GM23338 (cell line): ENCODE data around the gene OR4K17. TPM values are rescaled to one million over a fixed set of nuclear protein-coding genes. Genes with fewer than 3 reads are reported as not detected.

Experiments used
- ATAC-seq: fragments of 200-7000 bp; cut with Tn5 transposase; 3 replicates; pipeline ENCODE4 v1.9.1; 2020
- DNase-seq: peaks from one replicate; pipeline ENCODE4 v3.0.0-alpha.2; 2015; ENCODE audit warnings: low spot score
- H2AFZ ChIP-seq: fragments of 200-600 bp; sonication (generic); 2 replicates; pipeline ENCODE4 v1.8.0; 2016; ENCODE audit warnings: antibody characterized with exemption, mild to moderate bottlenecking, moderate library complexity
- H3F3A ChIP-seq: fragments of 200-600 bp; sonication (generic); replicated peaks from 2 replicates; pipeline ENCODE4 v1.8.0; 2017; ENCODE audit warnings: antibody characterized with exemption, mixed run types, low read depth
- H3K27ac ChIP-seq: fragments of 200-600 bp; sonication (generic); 2 replicates; pipeline ENCODE4 v1.6.1; 2016; ENCODE audit warnings: low read depth
- H3K27me3 ChIP-seq: fragments of 200-600 bp; sonication (generic); 2 replicates; pipeline ENCODE4 v1.8.0; 2016; ENCODE audit warnings: mild to moderate bottlenecking, mixed run types, moderate library complexity; ENCODE audit not compliant: insufficient read depth
- H3K36me3 ChIP-seq: fragments of 200-600 bp; sonication (generic); 2 replicates; pipeline ENCODE4 v1.8.0; 2016; ENCODE audit warnings: mild to moderate bottlenecking; ENCODE audit not compliant: insufficient read depth
- H3K4me1 ChIP-seq: fragments of 200-600 bp; sonication (generic); 2 replicates; pipeline ENCODE4 v1.8.0; 2016; ENCODE audit warnings: mild to moderate bottlenecking, moderate library complexity; ENCODE audit not compliant: insufficient read depth
- H3K4me2 ChIP-seq: fragments of 200-600 bp; sonication (generic); 2 replicates; pipeline ENCODE4 v1.7.1; 2017; ENCODE audit warnings: mixed run types
- H3K4me3 ChIP-seq: fragments of 200-600 bp; sonication (generic); 2 replicates; pipeline ENCODE4 v1.6.1; 2016; ENCODE audit warnings: mixed run types
- H3K79me2 ChIP-seq: fragments of 200-600 bp; sonication (generic); replicated peaks from 2 replicates; pipeline ENCODE4 v1.8.0; 2017; ENCODE audit warnings: mild to moderate bottlenecking; ENCODE audit not compliant: insufficient read depth
- H3K9me2 ChIP-seq: fragments of 200-600 bp; sonication (generic); 2 replicates; pipeline ENCODE4 v1.8.0; 2017; ENCODE audit not compliant: insufficient read depth
- H4K20me1 ChIP-seq: fragments of 200-600 bp; sonication (generic); replicated peaks from 2 replicates; pipeline ENCODE4 v1.8.0; 2017; ENCODE audit warnings: mild to moderate bottlenecking; ENCODE audit not compliant: insufficient read depth
- H3K27ac Mint-ChIP-seq: 2 replicates; pipeline ENCODE4 v1.8.0; 2020; ENCODE audit warnings: inconsistent platforms, mild to moderate bottlenecking, moderate library complexity, mixed read lengths
- H3K27me3 Mint-ChIP-seq: 3 replicates; pipeline ENCODE4 v1.8.0; 2022; ENCODE audit warnings: low read depth, mild to moderate bottlenecking, moderate library complexity, mixed read lengths, inconsistent platforms; ENCODE audit not compliant: insufficient read depth, poor library complexity
- H3K36me3 Mint-ChIP-seq: 3 replicates; pipeline ENCODE4 v1.8.0; 2021; ENCODE audit warnings: low read depth, mild to moderate bottlenecking, inconsistent platforms, moderate library complexity, mixed read lengths
- H3K4me1 Mint-ChIP-seq: 3 replicates; pipeline ENCODE4 v1.8.0; 2020; ENCODE audit warnings: mild to moderate bottlenecking, inconsistent platforms, mixed read lengths
- H3K4me3 Mint-ChIP-seq: 3 replicates; pipeline ENCODE4 v1.8.0; 2021; ENCODE audit warnings: moderate library complexity, mild to moderate bottlenecking, inconsistent platforms, mixed read lengths
- H3K9me3 Mint-ChIP-seq: 3 replicates; pipeline ENCODE4 v1.8.0; 2020; ENCODE audit warnings: moderate library complexity, mild to moderate bottlenecking, inconsistent platforms, mixed read lengths
- CREB1 ChIP-seq: fragments of 250-450 bp; sonication (Bioruptor Pico); IDR thresholded peaks from 2 replicates; pipeline ENCODE4 v1.5.0; 2020; ENCODE audit warnings: low read depth, mild to moderate bottlenecking, moderate library complexity
- EZH2phosphoT487 ChIP-seq: fragments of 200-600 bp; sonication (generic); IDR thresholded peaks from one replicate; pipeline ENCODE4 v1.8.1; 2018; ENCODE audit warnings: antibody characterized with exemption; ENCODE audit not compliant: unreplicated experiment
- JUNB ChIP-seq: IDR thresholded peaks from one replicate; pipeline ENCODE4 v1.6.1; 2016; ENCODE audit warnings: antibody characterized with exemption; ENCODE audit not compliant: unreplicated experiment
- POLR2AphosphoS5 ChIP-seq: IDR thresholded peaks from 2 replicates; pipeline ENCODE4 v1.6.1; 2016; ENCODE audit warnings: antibody characterized with exemption, low read depth
- ZNF114 ChIP-seq: fragments of 250-450 bp; sonication (Bioruptor Pico); IDR thresholded peaks from 2 replicates; pipeline ENCODE4 v1.5.0; 2020; ENCODE audit warnings: mild to moderate bottlenecking, moderate library complexity
- ZNF331 ChIP-seq: fragments of 250-450 bp; sonication (Bioruptor Pico); IDR thresholded peaks from 2 replicates; pipeline ENCODE4 v1.5.0; 2020; ENCODE audit warnings: low read depth, mild to moderate bottlenecking, moderate library complexity
- polyA plus RNA-seq: library from polyadenylated mRNA; unstranded; fragments of >200 nt; fragmentation: Nextera tagmentation; extraction: Ambion mirVana; gene quantifications from 2 replicates; pipeline ENCODE4 v1.2.1, GENCODE V29; 2016
- total RNA-seq: library from RNA; depleted of rRNA; stranded (reverse); fragments of >200 nt; shearing (Covaris generic); gene quantifications from 2 replicates; pipeline ENCODE4 v1.2.3, GENCODE V29; 2014
- TF ChIP-seq, protein P1 (sequence below): IDR thresholded peaks from 2 replicates; pipeline ENCODE4 v1.6.1; 2016; ENCODE audit warnings: antibody characterized with exemption
- TF ChIP-seq, protein P2 (sequence below): IDR thresholded peaks from one replicate; pipeline ENCODE4 v1.6.1; 2018; ENCODE audit warnings: antibody characterized with exemption; ENCODE audit not compliant: unreplicated experiment

The OR4K17 gene
- total and polyA plus RNA-seq, 2 experiments from 2014 or later: not detected

DNA sequence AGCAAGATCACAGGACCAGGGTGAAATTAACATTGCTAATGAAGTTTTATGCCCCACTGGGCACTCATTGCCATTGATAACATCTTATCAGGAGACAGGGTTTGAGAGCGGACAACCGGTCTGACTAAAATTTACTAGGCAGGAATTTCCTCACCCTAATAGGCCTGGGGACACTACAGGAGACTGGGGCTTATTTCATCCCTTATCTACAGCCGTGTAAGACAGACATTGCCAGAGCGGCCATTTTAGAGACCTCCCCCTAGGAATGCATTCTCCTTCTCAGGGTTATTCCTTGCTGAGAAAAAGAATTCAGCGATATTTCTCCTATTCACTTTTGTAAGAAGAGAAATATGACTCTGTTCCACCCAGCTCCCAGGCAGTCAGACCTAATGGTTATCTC lies 8.3 kb downstream of the OR4K17 start (continued):
- TF ChIP-seq, protein P1, sequence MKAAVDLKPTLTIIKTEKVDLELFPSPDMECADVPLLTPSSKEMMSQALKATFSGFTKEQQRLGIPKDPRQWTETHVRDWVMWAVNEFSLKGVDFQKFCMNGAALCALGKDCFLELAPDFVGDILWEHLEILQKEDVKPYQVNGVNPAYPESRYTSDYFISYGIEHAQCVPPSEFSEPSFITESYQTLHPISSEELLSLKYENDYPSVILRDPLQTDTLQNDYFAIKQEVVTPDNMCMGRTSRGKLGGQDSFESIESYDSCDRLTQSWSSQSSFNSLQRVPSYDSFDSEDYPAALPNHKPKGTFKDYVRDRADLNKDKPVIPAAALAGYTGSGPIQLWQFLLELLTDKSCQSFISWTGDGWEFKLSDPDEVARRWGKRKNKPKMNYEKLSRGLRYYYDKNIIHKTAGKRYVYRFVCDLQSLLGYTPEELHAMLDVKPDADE: no peak
- TF ChIP-seq, protein P2, sequence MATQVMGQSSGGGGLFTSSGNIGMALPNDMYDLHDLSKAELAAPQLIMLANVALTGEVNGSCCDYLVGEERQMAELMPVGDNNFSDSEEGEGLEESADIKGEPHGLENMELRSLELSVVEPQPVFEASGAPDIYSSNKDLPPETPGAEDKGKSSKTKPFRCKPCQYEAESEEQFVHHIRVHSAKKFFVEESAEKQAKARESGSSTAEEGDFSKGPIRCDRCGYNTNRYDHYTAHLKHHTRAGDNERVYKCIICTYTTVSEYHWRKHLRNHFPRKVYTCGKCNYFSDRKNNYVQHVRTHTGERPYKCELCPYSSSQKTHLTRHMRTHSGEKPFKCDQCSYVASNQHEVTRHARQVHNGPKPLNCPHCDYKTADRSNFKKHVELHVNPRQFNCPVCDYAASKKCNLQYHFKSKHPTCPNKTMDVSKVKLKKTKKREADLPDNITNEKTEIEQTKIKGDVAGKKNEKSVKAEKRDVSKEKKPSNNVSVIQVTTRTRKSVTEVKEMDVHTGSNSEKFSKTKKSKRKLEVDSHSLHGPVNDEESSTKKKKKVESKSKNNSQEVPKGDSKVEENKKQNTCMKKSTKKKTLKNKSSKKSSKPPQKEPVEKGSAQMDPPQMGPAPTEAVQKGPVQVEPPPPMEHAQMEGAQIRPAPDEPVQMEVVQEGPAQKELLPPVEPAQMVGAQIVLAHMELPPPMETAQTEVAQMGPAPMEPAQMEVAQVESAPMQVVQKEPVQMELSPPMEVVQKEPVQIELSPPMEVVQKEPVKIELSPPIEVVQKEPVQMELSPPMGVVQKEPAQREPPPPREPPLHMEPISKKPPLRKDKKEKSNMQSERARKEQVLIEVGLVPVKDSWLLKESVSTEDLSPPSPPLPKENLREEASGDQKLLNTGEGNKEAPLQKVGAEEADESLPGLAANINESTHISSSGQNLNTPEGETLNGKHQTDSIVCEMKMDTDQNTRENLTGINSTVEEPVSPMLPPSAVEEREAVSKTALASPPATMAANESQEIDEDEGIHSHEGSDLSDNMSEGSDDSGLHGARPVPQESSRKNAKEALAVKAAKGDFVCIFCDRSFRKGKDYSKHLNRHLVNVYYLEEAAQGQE: no peak
- no peak for TF ChIP-seq POLR2AphosphoS5
- no peak for TF ChIP-seq CREB1 (CRISPR knock-in tag)
- TF ChIP-seq EZH2phosphoT487: no peak
- TF ChIP-seq ZNF331: no peak

DNA sequence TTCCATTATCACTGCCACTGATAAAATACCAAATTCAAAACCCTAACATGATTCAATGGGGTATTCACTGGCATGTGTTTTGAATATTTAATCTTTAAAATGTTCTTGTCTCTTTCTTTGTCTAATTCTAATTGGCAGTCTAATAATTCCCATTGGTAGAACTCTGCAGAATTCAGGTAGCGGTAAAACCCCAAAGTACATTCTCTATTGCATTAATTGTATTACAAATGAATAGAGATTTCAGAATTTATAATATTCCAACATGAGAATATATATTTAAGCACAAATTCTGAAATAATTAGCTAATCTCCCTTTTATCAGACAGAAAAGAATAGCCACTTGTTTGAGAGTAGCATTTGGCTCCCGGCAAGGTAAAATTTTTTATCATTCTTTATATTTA lies 28.0 kb downstream of the OR4K17 start, which contains the start of gene OR4N5:
Gene OR4N5 (plus strand): TSS at position 301 of the 400 bp plus-strand sequence. CDS start 4,916 bp downstream, outside the sequence.
- TF ChIP-seq ZNF114 (CRISPR knock-in tag) (no peak), JUNB (no peak)
- TF ChIP-seq, protein P1: no peak
- no peak within 1 kb of the TSS for H2AFZ ChIP-seq

More for the DNA sequence above, 28.0 kb downstream of the OR4K17 start, which contains the start of gene OR4N5:
- Mint-ChIP-seq H3K9me3 (peaks cover 85% of the 10 kb centered on the region), H3K4me1 (no peaks in the 10 kb centered on the region), H3K27me3 (no peaks in the 10 kb centered on the region), H3K36me3 (peaks cover 10% of the 10 kb centered on the region), H3K4me3 (no peak within 1 kb of the TSS), H3K27ac (no peak within 1 kb of the TSS)
- DNase-seq (no peak), ATAC-seq (no peak)
- no peak within 1 kb of the TSS; the same call in 1 of the 2 replicates for H3K4me3 ChIP-seq
- no peaks in the 10 kb centered on the region for H4K20me1 ChIP-seq
- no peak within 1 kb of the TSS for H3K27ac ChIP-seq
- H3K4me2 ChIP-seq: no peak within 1 kb of the TSS
- no peaks in the 10 kb centered on the region for H3K79me2 ChIP-seq
- H3K36me3 ChIP-seq: peaks cover 9% of the 10 kb centered on the region
- no peaks in the 10 kb centered on the region for H3K27me3 ChIP-seq
- H3F3A ChIP-seq: no peaks in the 10 kb centered on the region
- H3K9me2 ChIP-seq: no peaks in the 10 kb centered on the region
- no peaks in the 10 kb centered on the region for H3K4me1 ChIP-seq
